DMS153 (cell line): ENCODE measurements around the gene OR11A1.
"Not testable (repeated sequence)": the region's sequence is repeated elsewhere in the genome, so short reads cannot be mapped to it uniquely, and the experiment has no call there.

ENCODE experiments used
- DNase-seq: peaks from one replicate; lab custom pipeline; 2025; lab: John Stamatoyannopoulos, UW

OR11A1 gene

DNA sequence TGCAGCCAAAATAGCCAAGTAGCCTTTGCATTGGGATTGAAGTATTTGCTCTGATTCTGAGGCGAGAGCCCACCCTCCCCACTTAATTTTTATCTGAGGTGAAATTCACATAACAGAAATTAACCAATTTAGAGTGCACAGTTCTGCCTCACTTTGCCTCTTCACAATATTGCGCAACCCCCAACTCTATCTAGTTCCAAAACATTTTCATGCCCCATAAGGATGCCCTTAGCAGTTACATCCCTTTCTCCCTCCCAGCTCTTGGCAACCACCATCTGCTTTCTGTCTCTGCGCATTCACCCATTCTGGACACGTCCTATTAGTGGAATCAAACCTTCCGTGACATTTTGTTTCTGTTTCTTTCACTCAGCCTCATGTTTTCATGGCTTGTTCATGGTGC lies 21.9 kb upstream of the OR11A1 start:
- no peak for DNase-seq

DNA sequence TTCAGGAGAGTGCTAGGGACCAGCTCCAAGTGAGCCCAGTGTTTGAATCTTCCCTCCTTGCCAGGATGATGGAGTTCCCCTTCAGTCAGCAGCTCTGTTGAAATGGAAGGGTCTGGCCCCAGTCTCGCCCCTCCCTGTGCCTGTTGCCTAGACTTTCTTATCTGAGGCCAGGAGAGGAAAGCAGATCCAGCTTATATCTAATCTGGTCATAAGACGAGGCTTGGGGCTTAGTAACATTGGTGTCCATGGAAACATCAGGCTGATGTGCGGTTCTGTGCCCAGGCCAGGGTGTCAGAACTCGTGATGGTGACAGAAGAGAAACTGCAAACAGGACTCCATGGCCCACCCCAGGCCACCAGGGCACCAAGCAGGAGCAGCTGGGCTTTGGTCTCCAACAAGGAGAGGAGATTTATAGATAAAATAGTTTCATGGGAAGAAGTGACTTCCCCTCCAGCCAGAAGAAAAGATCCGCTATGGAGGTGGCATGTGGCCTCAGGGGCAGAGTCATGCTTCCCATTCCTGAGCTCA lies 21.1 kb upstream of the OR11A1 start:
- no peak for DNase-seq

DNA sequence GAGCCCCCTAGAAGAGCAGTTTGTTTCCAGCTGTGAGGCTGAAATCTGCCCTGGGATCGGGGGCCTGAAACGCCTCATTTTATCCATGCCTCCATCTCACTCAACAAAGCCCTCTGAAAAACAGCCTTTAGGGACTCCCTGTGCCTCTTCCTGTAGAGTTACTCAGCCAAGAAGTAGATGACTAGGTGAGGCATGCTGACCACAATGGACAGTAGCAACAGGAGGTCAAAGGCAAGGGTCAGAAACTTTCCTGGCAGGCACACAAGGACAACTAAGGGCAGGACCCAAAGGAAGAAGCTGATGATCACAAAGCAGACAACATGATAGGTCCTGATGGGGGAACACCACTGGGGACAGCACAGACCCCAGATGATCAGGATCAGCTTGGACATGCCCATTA lies 18.1 kb upstream of the OR11A1 start:
- DNase-seq: no peak

DNA sequence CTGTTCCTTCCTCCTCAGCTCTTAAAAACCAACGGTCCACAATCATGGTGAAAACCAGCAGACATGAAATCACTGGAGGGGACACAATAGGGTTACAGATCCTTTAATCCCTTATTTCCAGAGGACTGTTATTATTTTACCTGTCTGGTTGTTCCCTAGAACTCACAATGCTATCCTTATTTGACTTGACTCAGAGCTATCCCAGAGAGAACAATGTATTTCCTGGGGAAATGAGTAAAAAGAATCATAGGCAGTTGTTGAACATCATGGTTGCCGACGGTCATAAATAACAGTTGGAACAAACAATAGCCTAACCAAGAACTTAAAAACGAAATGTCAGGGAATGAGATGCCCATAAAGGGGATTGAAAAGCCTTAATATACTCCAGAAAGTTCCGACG lies 9.4 kb upstream of the OR11A1 start:
- DNase-seq: no peak

DNA sequence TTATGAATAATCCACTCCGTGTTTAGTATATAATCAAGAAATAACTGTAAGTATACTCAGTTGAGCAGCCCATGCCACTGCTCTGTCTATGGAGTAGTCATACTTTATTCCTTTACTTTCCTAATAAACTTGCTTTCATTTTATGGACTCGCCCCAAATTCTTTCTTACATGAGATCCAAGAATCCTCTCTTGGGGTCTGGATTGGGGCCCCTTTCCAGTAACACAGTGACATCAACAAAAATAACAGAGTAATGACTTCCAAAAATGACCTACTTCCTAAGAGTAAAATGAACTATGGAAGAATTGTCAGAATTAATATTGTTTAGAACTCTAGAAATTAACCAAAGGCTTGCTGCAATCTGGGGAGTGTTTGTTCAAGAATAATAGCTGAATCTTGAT lies 8.9 kb upstream of the OR11A1 start:
- DNase-seq: no peak

DNA sequence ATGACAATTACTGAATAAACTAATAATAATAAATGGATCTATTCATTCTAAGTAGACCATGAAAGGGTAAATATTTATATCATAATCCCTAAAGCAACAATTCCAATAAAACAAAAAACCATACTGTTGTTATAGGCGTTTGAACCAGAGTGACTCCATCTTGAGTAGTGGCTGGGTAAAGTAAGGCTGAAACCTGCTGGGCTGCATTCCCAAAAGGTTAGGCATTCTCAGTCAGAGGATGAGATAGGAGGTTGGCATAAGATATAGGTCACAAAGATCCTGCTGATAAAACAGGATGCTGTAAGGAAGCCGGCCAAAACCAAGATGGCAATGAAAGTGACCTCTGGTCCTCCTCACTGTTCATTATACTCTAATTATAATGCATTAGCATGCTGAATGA lies 8.4 kb upstream of the OR11A1 start:
- no peak for DNase-seq

DNA sequence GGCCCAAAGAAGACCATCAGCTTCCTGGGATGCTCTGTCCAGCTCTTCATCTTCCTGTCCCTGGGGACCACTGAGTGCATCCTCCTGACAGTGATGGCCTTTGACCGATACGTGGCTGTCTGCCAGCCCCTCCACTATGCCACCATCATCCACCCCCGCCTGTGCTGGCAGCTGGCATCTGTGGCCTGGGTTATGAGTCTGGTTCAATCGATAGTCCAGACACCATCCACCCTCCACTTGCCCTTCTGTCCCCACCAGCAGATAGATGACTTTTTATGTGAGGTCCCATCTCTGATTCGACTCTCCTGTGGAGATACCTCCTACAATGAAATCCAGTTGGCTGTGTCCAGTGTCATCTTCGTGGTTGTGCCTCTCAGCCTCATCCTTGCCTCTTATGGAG lies 5.2 kb upstream of the OR11A1 start:
- no peak for DNase-seq

DNA sequence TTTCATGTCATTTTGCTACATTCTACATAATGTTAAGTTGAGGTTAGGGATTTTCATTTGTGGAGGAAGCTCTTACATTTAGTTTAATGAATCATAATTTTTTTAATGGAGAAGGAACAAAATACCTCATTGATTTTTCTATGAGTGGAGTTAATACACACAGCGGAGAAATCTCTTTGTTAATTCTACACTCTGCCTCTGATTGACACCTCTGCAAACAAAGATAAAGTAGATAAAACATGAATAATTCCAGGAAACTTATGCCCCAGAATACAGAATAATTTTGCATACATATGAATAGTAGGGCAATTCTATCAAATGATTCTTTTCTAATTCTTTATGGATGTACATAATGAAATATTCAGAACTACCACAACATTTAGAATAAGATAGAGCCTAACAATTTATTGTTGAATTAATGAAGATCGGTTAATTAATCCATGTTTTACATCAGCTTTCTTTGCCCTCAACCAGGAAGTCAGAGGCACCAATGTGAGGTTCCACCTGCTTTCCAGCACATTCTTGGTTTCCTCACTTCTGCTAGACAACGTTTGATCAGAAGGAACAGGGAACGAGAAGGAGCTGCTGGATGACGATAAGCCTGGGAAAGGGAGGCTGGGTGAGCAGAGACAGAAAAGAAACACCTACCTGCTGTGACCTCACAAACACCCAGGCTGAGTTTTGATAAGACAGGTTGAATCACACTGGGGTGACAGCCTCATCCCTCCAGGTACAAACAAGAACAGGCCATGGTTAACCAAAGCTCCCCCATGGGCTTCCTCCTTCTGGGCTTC lies 4.3 kb upstream of the OR11A1 start:
- DNase-seq: no peak

DNA sequence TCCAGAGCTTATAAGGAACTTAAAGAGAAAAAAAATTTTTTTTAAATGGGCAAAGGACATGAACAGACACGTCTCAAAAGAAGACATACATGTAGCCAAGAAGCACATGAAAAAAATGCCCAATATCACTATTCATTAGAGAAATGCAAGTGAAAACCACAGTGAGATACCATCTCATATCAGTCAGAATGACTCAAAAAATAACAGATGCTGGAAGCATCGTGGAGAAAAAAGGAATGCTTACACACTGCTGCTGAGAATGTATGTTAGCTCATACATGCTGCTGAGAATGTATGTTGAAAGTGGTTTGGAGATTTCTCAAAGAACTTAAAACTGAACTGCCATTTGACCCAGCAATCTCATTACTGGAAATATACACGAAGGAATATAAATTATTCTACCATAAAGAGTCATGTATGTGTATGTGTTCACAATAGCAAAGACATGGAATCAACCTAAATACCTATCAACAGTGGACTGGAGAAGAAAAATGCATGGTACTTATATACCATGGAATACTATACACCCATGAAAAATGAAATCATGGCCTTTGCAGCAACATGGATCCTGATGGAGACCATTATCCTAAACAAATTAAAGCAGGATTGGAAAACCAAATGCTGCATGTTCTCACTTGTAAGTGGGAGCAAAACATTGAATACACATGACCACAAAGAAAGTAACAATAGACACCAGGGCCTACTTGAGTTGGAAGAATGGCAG lies 5.2 kb downstream of the OR11A1 start:
- no peak for DNase-seq

DNA sequence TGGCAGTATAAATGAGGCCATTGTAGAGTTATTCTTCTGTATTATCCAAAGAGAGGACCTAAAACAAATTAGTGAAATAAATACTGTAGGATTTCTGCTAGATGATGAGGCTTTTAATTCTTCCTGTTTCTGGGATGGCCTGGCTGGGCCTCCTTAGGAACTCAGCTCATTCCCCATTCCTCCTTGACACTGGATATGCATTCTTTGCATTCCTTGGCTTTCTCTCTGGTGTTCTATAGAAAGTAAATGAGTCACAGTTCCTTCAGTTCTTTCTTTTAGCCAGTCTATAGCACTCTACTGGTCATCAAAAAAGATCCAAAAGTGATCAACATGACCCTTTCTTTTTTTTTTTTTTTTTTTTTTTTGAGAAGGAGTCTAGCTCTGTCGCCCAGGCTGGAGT lies 9.2 kb downstream of the OR11A1 start:
- DNase-seq: no peak

DNA sequence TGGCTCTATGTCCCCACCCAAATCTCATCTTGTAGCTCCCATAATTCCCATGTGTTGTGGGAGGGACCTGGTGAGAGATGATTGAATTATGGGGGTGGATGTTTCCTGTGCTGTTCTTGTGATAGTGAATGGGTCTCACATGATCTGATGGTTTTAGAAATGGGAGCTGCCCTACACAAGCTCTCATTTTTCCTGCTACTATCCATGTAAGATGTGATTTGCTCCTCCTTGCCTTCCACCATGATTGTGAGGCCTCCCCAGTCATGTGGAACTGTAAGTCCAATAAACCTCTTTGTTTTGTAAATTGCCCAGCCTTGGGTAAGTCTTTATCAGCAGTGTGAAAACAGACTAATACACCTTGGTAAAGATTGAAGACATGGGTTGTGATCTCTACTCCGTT lies 12.8 kb downstream of the OR11A1 start:
- not testable (repeated sequence) for DNase-seq

DNA sequence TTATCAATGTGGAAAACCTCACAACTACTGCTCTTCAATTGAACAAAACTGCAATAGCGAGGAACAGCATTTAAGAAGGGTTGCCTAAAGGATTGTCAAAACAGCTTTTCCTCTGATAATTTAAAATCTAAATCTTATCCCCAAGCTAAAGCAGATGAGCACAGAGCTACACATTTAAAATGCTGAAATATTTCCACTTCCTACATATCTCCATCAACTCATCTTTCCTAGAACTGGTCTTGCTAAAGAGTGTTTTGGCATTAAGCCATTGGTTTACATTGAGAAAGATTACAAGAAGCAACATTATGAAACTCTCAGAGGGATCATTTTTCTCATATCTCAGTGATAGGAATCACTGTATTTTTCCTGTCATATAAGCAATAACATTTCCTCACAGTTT lies 14.2 kb downstream of the OR11A1 start:
- DNase-seq: no peak

DNA sequence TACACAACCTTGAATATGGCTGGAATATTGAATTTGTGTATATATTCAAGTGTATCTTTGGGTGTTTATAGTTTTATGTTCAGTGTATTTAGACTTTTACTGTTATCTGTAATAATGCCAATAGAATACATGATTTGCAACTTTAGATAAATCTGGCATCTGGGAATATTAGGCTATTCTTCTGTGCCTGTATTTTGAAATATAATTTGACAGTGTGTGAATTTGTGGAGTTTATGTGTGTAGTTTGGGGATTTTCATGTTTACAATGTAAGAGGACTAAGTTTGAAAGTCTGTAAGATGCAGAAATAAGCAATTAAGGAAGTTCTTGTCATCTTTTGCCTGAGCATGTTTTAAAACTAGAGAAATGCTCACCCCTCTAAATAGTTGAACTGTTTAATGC lies 17.9 kb downstream of the OR11A1 start, which contains the start of gene OR10C1:
Gene OR10C1 (plus strand): TSS at position 301 of the 400 bp plus-strand sequence. CDS start 710 bp downstream, outside the sequence.
- DNase-seq: no peak

DNA sequence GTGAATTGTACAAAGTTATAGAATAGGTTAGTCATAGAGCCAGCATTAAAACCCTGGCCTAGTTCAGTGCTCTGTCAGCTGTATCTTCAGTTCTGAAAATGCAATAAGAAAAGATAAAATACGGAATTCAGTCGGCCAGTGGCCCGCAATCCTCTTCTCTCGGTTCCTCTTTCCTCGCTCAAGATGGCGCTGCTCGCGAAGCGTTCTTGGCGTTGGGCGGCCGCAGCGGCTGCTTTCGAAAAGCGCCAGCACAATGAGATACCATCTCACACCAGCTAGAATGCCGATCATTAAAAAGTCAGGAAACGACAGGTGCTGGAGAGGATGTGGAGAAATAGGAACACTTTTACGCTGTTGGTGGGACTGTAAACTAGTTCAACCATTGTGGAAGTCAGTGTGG lies 20.1 kb downstream of the OR11A1 start:
- not testable (repeated sequence) for DNase-seq

DNA sequence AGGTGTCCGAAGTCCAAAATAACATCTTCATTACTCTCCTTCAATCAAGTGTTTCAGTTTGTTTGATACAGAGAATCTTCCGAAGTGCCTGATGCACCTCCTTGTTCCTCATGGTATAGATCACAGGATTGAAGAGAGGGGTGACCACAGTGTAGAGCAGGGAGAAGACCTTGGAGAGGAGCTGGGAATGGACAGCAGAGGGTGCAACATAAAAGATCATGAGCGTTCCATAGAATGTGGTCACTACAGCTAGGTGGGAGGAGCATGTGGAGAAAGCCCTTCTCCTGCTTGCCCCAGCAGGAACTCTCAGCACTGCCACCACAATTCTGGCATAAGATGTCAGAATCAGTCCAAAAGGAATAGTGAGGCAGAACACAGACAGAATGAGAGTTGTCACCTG lies 30.2 kb downstream of the OR11A1 start:
- DNase-seq: no peak

DNA sequence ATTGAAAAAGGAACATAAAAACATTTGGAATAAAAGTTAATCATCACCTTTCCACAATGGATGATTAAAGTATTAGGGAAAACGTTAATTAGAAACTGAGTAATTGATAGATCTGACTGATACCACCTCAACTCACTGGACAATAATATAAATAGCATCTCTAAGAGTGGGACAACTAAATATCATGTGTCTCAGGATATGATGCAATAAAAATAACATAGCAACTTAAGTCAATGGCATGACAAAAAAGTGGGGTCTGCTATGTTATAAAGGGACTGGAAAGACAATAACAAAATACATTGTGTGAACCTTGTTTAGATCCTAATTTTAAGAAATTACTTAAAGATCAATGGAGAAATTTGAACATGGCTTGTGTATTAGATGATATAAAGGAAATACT lies 31.8 kb downstream of the OR11A1 start:
- no peak for DNase-seq

DNA sequence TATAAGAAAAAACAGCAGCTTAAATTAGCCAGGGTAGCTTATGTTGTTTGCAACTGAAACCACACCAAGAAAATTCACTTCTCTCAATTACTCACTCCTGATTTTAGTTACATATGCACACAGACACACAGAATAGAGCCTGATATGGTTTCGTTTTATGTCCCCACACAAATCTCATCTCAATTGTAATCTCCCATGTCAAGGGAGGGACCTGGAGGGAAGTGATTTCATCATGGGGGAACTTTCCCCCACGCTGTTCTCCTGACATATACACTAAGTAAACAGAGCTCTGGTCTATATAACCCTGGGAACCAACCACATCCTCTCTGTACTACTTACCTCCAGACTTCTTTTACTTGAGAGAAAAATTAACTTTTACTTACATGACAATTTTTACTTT lies 32.3 kb downstream of the OR11A1 start:
- no peak for DNase-seq

DNA sequence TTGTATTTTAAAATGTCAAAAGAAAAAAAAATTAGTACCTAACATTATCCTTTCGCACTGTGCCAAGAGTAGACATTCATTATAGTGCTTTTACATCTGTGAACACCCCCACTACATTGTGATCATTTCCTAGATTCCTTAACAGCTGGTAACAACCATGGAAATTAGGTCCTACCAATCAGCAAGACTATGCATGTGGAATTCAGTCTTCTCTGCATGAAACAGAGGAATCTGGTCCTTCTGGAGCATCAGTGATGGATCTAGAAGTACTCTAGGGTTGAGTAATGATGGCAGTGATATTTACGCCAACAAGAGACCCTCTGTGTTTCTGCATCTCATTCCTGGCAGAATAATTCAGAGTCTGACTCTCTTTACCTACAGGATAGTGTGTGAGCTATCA lies 32.7 kb downstream of the OR11A1 start:
- no peak for DNase-seq

DNA sequence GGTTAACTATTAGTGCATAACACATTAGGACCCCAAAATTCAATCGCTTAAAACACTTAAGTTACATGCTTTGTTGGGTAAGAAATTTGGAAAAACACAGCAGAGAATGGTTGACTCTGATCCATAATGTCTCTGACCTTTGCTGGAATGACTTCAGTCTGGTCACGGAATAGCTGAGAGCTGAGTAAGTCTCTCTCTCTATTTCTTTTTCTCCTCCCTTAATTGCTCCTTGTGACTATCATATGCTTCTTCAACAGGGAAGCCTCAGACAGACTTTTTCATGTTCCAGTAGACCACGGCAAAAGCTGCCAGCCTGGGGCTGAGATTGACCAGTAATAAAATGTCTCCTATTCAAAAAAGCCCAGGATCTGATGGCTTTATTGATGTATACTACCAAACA lies 37.4 kb downstream of the OR11A1 start:
- DNase-seq: no peak

DNA sequence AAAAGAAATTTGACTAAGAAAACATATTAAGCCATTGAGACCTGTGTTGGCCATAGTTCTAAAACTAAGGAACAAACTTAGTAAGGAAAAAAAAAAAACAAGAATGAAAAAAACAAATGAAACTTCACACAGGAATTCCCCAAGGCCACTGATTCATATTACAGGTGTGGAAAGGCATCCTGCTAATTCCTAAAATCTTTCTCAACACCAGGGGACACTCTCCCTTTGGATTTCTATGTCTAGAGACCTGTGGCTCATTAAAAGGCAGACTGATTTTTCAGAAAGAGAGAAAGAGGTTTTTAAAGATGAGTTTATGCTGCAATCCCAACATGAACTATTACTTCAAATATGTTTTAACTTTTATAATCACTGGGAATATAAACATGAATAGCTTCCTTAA lies 42.3 kb downstream of the OR11A1 start, which contains the start of gene OR12D1:
Gene OR12D1 (plus strand): TSS at position 341 of the 400 bp plus-strand sequence.
- no peak for DNase-seq

DNA sequence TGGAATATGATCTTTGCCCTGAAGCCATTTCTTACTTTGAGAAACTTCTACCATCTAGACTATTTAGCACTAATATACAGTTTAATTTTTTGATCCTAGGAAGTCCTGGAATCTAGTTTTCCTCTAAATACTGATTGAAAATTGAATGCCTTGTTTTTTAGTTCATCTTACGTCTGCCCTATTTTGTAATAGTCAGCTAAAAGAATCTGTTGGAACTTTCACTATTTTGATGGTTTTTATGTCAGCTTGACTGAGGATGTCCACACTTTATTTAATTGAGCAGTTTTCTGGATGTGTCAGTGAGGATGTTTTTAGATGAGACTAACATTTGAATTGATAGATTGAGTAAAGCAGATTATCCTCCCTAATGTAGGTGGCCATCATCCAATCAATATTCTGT lies 53.1 kb downstream of the OR11A1 start:
- no peak for DNase-seq

DNA sequence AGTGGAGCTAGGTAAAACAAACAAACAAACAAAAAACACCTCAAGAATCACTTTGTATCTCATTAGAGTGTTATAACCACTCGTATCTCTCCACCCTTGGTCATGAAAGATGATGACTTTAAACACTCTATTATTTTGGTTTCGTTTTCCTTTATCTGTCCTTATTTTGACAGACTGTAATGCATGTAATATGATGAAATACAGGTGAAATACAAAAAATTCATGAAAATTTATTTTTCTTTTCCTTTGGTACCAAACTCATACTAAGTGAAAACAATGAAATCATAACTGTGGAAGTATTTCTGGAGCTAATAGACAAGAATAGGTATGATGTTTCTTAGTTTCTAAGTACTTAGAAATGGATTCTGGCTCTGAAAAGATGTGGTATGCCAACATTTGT lies 57.3 kb downstream of the OR11A1 start:
- DNase-seq: no peak

DNA sequence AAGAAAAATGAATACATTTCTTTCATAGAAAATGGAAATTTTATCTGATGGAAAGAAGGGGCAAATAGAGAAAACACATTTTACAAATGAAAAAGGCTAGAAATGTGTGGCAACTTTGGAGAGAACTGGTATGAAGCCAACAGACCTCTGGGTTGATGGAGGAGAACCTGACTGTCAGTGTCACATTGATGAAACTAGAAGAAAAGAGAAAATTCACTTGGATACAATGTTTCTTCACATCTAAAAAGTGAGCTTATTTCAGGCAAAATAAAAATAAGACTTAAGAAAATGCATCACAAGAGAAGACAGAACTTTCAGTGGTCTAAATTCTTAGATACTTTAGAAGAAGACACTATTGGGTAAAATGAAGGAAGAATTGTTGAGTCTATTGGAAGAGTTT lies 61.5 kb downstream of the OR11A1 start, which contains the start of gene OR12D2:
Gene OR12D2 (plus strand): TSS at position 301 of the 400 bp plus-strand sequence. CDS start 1,069 bp downstream, outside the sequence.
- no peak for DNase-seq
